Activated T-cell treated with anti-CD3 and anti-CD28 coated beads, Interleukin-2, amount 50 U/mL, for 48 hours (primary cell): Measurements from ENCODE around the gene DOCK11.
"Not testable (repeated sequence)": the region's sequence is repeated elsewhere in the genome, so short reads cannot be mapped to it uniquely, and the experiment has no call there.

ENCODE experiments used
- DNase-seq, 2 experiments: peaks; one replicate each; pipeline ENCODE4 v3.0.0-alpha.2; 2020

Gene DOCK11

DNA sequence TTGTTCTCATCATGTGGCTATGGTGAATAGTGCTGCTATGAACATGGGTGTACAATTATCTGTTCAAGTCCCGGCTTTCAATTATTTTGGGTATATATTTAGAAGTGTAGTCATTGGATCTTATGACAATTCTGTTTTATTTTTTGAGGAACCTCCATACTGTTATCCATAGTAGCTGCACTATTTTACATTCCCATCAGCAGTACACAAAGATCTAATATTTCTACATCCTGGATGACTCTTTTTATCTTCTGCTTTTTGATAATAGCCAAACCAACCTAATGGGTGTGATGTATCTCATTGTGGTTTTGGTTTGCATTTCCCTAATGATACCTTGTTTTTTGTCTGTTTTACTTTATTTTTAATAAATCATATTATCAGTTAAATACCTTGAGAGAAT lies 218.9 kb downstream of the DOCK11 start:
- DNase-seq = no peak

DNA sequence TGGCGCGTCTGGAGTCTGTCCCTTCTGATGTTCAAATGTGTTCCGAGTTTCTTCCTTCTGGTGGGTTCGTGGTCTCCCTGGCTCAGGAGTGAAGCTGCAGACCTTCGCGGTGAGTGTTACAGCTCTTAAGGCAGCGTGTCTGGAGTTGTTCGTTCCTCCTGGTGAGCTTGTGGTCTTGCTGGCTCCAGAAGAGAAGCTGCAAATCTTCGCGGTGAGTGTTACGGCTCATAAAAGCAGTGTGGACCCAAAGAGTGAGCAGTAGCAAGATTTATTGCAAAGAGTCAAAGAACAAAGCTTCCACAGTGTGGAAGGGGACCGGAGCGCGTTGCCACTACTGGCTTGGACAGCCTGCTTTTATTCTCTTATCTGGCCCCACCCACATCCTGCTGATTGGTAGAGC lies 220.3 kb downstream of the DOCK11 start:
- DNase-seq = not testable (repeated sequence)

- not testable (repeated sequence) for DNase-seq
Measured at GRCh38 chrX:118716833-118717232, 221.2 kb downstream of the DOCK11 start.

DNA sequence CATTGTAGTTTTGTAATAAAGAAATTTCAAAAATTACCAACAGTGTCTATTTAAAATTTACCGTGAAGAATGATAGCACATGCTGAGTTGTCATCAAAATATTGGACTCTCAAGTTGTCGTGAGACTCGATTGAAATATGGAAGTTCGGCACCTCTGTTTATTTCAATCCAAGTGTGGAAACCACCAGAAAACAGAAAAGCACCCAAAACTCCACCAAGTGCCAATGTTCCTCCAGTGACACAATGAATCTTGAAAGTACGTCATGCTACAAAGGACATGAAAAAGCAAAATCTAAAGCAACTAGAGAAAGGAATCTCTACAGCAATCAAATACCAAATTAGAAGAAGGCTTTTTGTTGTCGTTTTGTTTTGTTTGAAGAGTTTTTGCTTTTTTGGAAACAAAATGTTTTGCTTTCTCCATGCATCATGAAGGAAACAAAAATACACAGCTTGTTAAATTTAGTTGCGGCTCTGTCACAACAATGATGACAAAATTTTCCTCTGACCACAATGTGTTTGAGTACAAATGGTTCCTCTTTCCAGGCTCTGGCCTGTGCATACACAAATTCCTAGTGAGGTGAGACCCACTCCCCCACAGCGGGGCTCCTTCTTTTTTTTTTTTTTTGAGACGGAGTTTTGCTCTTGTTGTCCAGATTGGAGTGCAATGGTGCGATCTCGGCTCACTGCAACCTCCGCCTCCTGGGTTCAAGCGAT lies 222.2 kb downstream of the DOCK11 start:
- no peak for DNase-seq

- DNase-seq = no peak
Measured at GRCh38 chrX:118718737-118719136, 223.1 kb downstream of the DOCK11 start.

- no peak for DNase-seq
Measured at GRCh38 chrX:118720058-118720707, 224.6 kb downstream of the DOCK11 start.

- DNase-seq = no peak
Measured at GRCh38 chrX:118723376-118723775, 227.8 kb downstream of the DOCK11 start.

- no peak for DNase-seq
Measured at GRCh38 chrX:118724365-118724764, 228.8 kb downstream of the DOCK11 start.

- no peak for DNase-seq
Measured at GRCh38 chrX:118724775-118725174, 229.2 kb downstream of the DOCK11 start.

- DNase-seq = no peak
Measured at GRCh38 chrX:118726396-118726795, 230.8 kb downstream of the DOCK11 start.

GRCh38 chrX:118726887-118727685 lies 231.5 kb downstream of the DOCK11 start, which contains the start of gene IL13RA1:
TSS of gene IL13RA1 (plus strand) at chrX:118727606. CDS start at chrX:118727639, 33 bp downstream.
- DNase-seq = peak; percentile 33 to 34

GRCh38 chrX:118727686-118728339 lies 232.2 kb downstream of the DOCK11 start:
- DNase-seq = no peak

- no peak for DNase-seq
Measured at GRCh38 chrX:118729042-118729652, 233.5 kb downstream of the DOCK11 start.

GRCh38 chrX:118730500-118731247 lies 235.1 kb downstream of the DOCK11 start:
- DNase-seq = no peak

DNA sequence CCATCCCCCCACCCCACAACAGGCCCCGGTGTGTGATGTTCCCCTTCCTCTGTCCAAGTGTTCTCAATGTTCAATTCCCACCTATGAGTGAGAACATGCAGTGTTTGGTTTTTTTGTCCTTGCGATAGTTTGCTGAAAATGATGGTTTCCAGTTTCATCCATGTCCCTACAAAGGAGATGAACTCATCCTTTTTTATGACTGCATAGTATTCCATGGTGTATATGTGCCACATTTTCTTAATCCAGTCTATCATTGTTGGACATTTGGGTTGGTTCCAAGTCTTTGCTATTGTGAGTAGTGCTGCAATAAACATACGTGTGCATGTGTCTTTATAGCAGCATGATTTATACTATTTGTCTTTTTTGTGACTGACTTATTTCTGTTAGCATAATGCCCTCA lies 236.9 kb downstream of the DOCK11 start:
- DNase-seq = not testable (repeated sequence)

DNA sequence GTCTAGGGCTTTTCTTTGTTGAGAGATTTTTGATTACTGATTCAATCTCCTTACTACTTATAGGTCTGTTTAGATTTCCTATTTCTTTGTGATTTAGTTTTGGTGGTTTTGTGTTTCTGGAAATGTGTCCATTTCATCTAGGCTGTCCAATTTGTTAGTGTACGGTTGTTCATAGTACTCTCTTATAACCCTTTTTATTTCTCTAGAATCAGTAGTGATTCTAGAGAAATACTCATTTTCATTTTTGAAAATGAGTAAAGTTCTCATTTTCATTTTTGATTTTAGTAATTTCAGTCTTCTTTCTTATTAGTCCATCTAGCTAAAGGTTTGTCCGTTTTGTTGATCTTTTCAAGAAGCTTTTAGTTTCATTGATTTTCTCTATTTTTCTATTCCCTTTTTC lies 239.3 kb downstream of the DOCK11 start:
- no peak for DNase-seq
